ENCODE results near the gene UBL3. TPM values are rescaled to one million over a fixed set of nuclear protein-coding genes. Genes with fewer than 3 reads are reported as not detected.

UBL3 gene
- total and polyA plus RNA-seq, 2 of the 8 experiments (the other 6 are each of a cell fraction or from before 2014, with no cell fraction given): 5.3 to 16.1 TPM

- no peak for TF ChIP-seq CHD7 (IDR thresholded peaks at IDR 0.05; ENCODE audit: insufficient replicate concordance, low read length)
These were observed 64.4 kb downstream of the UBL3 start (continued) for GRCh38 chr13:29785978-29786377.
